Peyer's patch (tissue), 4 donors: ENCODE results near the gene COQ3.

Experiments
- POLR2A ChIP-seq, 2 donors: fragments of 450-650 bp; IDR thresholded peaks; one replicate each; pipeline ENCODE4 v1.5.1; 2017; ENCODE audit warnings: antibody characterized with exemption in 2 of 2, mild to moderate bottlenecking in 2 of 2, moderate library complexity in 2 of 2
- TF ChIP-seq, protein P1 (sequence below), 6 experiments: fragments of 450-650 bp in 4 of 6; fragments of 200-600 bp in 2 of 6; sonication (generic) in 1 of 6; IDR thresholded peaks; one replicate each; pipeline ENCODE4 v1.5.1; 2017 to 2019; ENCODE audit warnings: antibody characterized with exemption in 6 of 6, mild to moderate bottlenecking in 3 of 6, moderate library complexity in 1 of 6

DNA sequence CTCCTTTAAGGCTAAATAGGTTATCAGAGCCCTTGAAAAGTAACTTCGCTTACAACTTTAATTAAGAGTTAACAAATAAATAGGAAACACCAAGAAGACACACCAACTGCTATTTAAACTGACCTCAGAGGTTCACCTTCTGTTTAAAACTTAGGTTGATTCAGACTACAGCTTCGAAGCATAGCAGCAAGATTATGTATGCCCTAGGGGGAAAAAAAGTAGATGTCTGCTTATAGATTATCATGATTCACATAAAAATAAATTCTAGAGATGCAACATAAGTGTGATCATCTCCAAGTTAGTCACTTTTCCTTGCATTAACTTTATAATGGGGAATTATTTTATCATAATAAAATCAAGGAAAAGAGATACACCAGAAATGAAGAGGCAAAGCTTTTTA lies 22.2 kb upstream of the COQ3 start:
- no peak for TF ChIP-seq POLR2A (IDR thresholded peaks at IDR 0.05)
- TF ChIP-seq, protein P1, sequence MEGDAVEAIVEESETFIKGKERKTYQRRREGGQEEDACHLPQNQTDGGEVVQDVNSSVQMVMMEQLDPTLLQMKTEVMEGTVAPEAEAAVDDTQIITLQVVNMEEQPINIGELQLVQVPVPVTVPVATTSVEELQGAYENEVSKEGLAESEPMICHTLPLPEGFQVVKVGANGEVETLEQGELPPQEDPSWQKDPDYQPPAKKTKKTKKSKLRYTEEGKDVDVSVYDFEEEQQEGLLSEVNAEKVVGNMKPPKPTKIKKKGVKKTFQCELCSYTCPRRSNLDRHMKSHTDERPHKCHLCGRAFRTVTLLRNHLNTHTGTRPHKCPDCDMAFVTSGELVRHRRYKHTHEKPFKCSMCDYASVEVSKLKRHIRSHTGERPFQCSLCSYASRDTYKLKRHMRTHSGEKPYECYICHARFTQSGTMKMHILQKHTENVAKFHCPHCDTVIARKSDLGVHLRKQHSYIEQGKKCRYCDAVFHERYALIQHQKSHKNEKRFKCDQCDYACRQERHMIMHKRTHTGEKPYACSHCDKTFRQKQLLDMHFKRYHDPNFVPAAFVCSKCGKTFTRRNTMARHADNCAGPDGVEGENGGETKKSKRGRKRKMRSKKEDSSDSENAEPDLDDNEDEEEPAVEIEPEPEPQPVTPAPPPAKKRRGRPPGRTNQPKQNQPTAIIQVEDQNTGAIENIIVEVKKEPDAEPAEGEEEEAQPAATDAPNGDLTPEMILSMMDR (IDR thresholded peaks at IDR 0.05): no peak
